Iris pigment epithelial cell (primary cell): ENCODE measurements around the gene CANT1.
A peak's percentile ranks its signal among the peaks of the same experiment; 100 is the strongest.

Experiments
- DNase-seq: peaks from one replicate; pipeline ENCODE4 v3.0.0-alpha.2; 2011; ENCODE audit warnings: low read depth

Gene CANT1

GRCh38 chr17:79009397-79010303 is at the start of gene CANT1:
Gene CANT1 (minus strand): TSS chr17:79009764. CDS start chr17:78997622, 12,142 bp downstream.
- DNase-seq, result peak; percentile 80

DNA sequence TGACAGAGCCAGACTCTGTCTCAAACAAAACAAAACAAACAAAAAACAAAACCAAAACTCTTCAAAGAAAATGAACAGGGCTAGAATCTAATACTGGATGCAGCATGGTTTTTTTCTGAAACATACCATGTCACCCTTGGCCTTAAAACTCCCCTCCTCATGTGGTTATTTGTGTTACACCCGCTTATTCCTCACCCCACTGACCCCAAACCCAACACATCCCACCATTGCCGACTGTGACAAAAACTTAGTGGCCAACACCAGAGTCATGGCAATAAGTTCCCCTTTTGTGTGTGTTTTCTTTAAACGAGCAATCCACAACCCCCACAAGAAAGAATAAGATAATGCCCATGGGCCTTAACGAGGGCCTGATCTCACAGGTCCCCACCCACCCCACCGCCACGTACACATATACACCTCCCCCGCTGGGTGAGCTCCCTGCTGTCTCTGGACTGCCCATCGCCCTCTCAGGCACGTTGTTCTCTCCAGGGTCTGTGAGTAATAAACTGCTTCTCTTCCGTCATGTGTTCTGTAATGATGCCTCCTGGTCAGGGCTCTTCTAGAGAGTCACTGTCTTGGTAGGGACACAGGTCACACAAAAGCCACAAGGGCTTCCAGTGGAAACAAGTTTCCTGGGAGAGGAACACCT is 48.3 kb upstream of the CANT1 start:
- DNase-seq, result no peak

- no peak for DNase-seq
These were observed 45.6 kb upstream of the CANT1 start for GRCh38 chr17:79055197-79055596.

DNA sequence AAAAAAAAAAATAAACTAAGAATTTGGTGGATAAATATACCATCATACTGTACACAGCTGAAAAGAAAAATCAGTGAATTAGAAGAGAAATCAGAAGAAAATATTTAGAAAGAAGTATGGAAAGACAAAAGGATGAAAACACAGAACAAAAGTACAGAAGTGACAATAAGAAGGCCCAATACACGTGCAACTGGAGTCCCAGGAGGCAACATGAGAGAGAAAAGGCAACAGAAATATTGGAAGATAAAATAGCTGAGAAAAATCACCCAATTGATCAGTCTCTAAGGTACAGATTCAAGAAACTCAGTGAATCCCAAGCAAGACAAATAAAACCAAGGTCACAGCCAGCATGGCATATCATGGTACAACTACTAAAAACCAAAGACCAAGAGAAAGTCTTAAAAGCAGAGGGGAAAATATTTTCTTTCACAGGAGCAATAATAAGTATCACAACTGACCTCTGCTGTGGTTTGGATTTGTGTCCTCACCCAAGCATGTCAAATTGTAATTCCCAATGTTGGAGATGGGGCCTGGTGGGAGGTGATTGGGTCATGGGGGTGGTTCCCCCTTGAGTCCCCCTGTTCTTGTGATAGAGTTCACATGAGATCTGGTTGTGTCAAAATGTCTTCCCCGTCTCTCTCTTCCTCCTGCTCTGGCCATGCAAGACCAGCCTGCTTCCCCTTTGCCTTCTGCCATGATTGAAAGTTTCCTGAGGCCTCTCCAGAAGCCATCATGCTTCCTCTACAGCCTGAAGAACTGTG is 44.8 kb upstream of the CANT1 start:
- peak; percentile 20 for DNase-seq

DNA sequence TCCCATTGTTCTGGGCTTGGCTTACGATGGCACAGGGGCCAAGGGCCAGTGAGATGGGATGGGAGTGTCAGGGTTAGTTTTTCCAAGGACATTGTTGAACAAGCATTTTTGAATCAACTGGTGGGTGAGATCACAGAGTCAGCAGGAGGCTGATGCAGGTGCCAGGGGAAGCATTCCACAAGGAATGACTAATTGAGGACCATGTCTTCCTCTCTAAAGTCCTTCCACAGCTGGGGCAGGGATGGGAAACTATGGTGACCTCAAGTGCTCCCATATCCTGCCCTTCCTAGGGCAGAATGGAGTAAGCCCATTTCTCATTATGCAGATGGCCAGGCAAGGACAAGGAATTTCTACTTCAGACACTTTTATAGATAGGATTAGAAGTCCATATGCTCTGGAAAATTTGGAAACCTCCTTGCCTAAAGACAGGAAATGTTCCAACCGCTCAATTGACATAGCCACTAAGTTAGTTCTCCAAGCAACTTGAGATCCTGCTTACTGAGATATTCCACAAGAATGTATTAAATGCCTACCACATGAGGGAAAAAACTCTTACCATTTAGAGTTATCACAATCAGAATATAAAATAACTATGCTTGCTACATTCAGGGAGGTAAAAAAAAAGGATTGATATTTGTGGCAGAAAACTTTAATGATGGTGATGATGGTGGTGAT is 43.8 kb upstream of the CANT1 start:
- DNase-seq, result no peak

GRCh38 chr17:79052131-79052530 is 42.6 kb upstream of the CANT1 start:
- DNase-seq, result no peak

GRCh38 chr17:79051306-79051705 is 41.7 kb upstream of the CANT1 start:
- DNase-seq, result no peak

DNA sequence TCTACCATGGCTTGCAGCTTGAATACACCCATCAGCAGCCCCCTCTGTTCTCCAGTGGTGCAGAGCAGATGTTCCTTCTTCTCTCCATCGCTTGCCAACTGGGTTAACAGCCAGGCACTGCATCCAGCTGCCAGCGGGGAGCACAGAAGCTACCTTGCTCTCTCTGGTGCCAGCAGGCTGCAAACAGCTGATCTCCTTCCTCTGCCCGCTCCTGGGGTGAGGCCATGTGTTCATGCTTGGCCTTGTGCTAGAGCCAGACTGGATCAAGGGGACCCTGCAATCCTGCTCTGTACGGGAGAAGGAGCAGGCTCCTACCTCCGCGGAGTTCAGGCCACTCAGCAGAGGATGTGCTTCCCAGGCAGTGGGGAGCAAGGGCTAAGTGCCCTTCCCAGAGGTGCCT is 41.0 kb upstream of the CANT1 start:
- DNase-seq, result no peak

GRCh38 chr17:79049821-79050220 is 40.3 kb upstream of the CANT1 start:
- no peak for DNase-seq

DNA sequence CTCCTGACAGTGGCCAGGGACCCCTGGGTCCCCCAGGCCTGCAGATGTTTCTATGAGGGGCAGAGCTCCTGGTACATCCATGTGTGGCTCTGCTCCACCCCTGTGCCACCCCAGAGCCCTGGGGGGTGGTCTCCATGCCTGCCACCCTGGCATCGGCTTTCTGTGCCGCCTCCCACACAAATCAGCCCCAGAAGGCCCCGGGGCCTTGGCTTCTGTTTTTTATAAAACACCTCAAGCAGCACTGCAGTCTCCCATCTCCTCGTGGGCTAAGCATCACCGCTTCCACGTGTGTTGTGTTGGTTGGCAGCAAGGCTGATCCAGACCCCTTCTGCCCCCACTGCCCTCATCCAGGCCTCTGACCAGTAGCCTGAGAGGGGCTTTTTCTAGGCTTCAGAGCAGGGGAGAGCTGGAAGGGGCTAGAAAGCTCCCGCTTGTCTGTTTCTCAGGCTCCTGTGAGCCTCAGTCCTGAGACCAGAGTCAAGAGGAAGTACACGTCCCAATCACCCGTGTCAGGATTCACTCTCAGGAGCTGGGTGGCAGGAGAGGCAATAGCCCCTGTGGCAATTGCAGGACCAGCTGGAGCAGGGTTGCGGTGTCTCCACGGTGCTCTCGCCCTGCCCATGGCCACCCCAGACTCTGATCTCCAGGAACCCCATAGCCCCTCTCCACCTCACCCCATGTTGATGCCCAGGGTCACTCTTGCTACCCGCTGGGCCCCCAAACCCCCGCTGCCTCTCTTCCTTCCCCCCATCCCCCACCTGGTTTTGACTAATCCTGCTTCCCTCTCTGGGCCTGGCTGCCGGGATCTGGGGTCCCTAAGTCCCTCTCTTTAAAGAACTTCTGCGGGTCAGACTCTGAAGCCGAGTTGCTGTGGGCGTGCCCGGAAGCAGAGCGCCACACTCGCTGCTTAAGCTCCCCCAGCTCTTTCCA is 39.5 kb upstream of the CANT1 start:
- no peak for DNase-seq

DNA sequence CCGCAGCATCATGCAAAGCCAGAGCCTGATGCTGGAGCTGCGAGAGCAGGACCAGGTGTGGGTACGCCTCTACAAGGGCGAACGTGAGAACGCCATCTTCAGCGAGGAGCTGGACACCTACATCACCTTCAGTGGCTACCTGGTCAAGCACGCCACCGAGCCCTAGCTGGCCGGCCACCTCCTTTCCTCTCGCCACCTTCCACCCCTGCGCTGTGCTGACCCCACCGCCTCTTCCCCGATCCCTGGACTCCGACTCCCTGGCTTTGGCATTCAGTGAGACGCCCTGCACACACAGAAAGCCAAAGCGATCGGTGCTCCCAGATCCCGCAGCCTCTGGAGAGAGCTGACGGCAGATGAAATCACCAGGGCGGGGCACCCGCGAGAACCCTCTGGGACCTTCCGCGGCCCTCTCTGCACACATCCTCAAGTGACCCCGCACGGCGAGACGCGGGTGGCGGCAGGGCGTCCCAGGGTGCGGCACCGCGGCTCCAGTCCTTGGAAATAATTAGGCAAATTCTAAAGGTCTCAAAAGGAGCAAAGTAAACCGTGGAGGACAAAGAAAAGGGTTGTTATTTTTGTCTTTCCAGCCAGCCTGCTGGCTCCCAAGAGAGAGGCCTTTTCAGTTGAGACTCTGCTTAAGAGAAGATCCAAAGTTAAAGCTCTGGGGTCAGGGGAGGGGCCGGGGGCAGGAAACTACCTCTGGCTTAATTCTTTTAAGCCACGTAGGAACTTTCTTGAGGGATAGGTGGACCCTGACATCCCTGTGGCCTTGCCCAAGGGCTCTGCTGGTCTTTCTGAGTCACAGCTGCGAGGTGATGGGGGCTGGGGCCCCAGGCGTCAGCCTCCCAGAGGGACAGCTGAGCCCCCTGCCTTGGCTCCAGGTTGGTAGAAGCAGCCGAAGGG is 38.6 kb upstream of the CANT1 start:
- no peak for DNase-seq

GRCh38 chr17:79047291-79047920 is 37.8 kb upstream of the CANT1 start:
- DNase-seq, result no peak

- DNase-seq, result no peak
These were observed 37.3 kb upstream of the CANT1 start for GRCh38 chr17:79046916-79047280.

DNA sequence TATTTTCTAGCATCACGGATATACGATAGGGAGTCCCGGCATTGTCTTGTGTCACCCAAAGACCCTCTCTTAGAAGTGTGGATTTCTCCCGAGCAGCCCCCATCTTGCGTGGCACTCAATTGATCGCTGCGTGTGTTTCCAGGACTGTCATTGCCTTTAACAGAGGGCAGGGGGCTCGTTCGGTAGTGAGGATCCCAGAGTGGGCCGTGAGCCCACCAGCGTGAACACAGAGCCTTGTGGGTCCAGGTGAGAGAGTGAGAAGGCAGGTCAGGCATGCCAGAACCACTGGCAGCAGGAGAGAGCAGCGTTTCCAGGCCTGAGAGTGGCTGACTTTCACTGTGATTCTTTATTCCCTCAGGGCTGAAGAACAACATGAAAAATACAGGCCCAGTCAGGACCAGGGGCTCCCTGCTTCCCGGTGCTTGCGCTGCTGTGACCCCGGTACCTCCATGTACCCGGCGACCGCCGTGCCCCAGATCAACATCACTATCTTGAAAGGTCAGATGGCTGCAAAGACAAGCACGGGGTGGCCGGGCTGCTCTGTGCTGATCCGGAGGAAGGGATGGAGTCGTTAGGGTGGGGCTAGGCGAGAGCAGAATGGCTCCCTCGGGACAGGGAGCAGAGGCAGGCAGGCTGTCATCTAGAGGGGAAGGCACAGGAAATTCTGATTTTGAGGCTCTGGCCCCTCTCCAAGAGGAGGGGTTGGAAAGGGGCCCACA is 36.8 kb upstream of the CANT1 start:
- DNase-seq, result no peak

- DNase-seq, result peak; percentile 67
These were observed 36.3 kb upstream of the CANT1 start for GRCh38 chr17:79045842-79046196.

GRCh38 chr17:79045001-79045729 is 35.6 kb upstream of the CANT1 start:
- no peak for DNase-seq

GRCh38 chr17:79044462-79044861 is 34.9 kb upstream of the CANT1 start:
- no peak for DNase-seq

- DNase-seq, result no peak
These were observed 34.4 kb upstream of the CANT1 start for GRCh38 chr17:79043931-79044320.
